ES-I3 (cell line): ENCODE results near the gene MMRN2.

Source experiments
- H3K36me3 ChIP-seq: 2 replicates; pipeline ENCODE4 v1.6.1; 2013; ENCODE audit warnings: mild to moderate bottlenecking, low read length, control low read depth, moderate library complexity; ENCODE audit not compliant: insufficient read depth
- H3K4me1 ChIP-seq: 2 replicates; pipeline ENCODE4 v1.6.1; 2013; ENCODE audit warnings: mild to moderate bottlenecking, control low read depth, low read length; ENCODE audit not compliant: insufficient read depth
- H3K9ac ChIP-seq: 2 replicates; pipeline ENCODE4 v1.6.1; 2013; ENCODE audit warnings: low read depth, mild to moderate bottlenecking, low read length, moderate library complexity
- H3K9me3 ChIP-seq: 2 replicates; pipeline ENCODE4 v1.6.1; 2013; ENCODE audit warnings: mild to moderate bottlenecking, low read length, moderate library complexity; ENCODE audit not compliant: control insufficient read depth, insufficient read depth

Gene MMRN2

DNA sequence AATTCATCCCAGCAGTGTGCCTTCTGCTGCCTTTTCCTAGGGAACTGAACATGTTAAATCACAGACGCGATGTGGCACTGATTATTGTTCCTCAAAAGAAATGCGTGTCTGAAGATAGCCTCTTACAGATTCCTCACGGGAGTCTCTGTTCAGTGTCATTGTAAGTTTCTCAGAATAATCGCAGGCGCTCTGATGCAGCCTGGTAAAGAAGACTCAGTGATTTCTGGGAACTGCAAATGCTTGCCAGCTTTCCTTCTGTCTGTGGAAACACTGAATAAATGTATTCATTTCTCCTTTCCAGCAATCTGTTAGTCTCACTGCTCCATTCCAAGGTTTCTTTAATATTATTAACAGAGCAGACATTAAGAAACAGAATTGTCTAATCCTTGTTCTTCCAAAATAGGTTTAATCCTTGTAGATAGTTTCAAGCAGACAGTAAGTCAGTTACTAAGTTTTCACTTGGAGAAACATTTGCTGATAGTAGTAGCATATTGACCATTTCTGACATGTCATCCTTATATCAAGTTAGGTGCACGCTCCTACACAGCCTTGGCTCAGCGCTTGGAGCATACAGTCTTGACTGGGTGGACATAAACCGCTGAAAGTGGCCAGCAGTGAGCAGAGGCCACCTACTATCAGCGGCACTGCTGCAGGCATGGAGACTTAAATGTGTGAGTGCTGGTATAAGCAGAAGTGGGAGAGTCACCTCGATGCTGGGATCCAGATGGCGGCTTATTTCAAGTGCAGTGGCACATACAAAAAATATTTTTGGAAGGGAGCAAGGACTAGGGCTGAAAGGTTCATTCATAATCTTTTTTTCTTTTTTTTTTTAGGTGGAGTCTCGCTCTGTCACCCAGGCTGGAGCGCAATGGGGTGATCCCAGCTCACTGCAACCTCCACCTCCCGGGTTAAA, 27.7 kb downstream of the MMRN2 start:
- Histone ChIP-seq H3K4me1 (no peaks in the 10 kb centered on the region; the same call in 1 of the 2 replicates), H3K36me3 (peaks cover 12% of the 10 kb centered on the region), H3K9ac (no peak overlapping the region), H3K9me3 (no peaks in the 10 kb centered on the region)

DNA sequence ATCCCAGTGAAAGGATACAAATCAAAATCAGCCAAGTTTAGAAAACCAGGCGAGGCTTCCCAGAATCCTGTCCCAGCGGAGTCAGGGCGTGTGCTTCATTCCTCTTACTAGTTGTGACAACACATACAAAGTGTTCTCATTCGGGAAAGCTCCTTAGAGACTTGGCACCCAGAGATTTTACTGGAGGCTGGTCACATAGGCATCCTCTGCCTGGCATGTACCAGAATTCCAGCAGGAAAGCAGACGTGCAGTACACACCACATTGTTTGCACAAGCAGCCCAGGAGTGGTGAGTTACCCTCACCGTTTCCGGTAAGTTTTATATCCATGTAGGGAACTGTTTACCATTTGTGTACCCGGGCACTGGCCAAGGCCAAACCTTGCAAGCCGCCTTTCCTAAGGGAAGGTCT, 34.9 kb downstream of the MMRN2 start:
- H3K4me1 ChIP-seq, result no peaks in the 10 kb centered on the region
- H3K9me3 ChIP-seq, result no peaks in the 10 kb centered on the region
- no peak overlapping the region for H3K9ac ChIP-seq
- H3K36me3 ChIP-seq, result peaks cover 31% of the 10 kb centered on the region

DNA sequence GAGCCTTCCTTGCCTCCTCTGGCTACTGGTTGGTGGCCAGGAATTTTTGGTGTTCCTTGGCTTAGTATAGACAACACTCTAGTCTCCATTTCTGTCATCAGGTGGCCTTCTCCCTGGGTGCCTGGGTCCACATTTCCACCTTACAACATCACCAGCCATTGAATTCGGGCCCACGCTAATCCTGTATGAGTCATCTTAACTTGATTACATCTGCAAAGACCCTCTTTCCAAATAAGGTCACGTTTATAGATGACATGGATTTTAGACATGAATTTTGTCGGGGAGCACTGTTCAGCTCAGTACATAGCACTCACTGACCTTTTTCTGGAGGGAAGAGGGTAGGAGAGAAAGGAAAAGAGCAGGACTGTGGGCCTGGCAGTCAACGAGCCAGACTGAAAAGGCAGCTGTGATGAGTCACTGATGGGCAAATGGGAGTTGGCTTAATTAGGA, 39.4 kb downstream of the MMRN2 start:
- Histone ChIP-seq H3K4me1 (no peaks in the 10 kb centered on the region), H3K36me3 (peaks cover 35% of the 10 kb centered on the region), H3K9me3 (no peaks in the 10 kb centered on the region), H3K9ac (no peak overlapping the region)

GRCh38 chr10:86914734-86915133, 42.7 kb downstream of the MMRN2 start:
- Histone ChIP-seq H3K36me3 (peaks cover 20% of the 10 kb centered on the region), H3K9me3 (no peaks in the 10 kb centered on the region), H3K4me1 (no peaks in the 10 kb centered on the region), H3K9ac (no peak overlapping the region)

DNA sequence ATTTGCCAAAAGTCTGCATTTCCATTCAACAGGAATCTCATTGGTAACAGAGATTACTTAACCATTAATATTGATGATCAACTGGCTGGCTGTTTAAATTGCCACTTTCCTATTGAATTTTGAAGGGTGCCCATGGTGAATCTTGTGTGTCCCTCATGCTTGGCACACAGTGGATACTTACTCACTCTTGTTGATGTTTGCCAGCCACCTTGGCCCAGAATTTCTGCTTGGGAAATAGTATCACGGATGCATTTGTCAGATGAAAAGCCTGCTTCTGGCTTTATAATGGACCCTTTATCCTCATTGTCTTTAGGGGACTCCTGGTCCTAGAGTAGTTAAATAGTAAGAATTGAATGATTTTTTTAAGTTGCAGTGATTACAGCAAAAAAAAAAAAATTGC, 52.0 kb downstream of the MMRN2 start:
- Histone ChIP-seq H3K4me1 (no peaks in the 10 kb centered on the region), H3K9me3 (peaks cover 2% of the 10 kb centered on the region; the same call in 1 of the 2 replicates), H3K9ac (no peak overlapping the region), H3K36me3 (peaks cover 46% of the 10 kb centered on the region)

DNA sequence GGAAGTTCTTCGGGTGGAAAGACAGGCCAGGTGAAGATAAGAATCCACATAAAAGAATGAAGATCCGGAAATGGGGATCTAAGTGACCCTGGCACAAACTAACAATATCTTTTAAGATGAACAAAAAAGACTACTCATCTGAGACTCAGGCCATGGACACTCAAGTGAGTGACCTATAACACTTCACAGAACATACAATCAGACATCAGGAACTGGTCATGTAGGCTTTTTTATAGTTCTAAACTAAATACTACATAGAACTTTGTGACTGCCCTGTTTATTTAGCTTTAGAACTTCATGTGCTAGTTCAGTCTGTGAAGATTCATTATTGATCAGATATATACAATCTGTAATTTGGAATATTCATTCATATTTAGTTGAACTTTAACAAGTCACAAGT, 52.8 kb downstream of the MMRN2 start:
- Histone ChIP-seq H3K36me3 (peaks cover 48% of the 10 kb centered on the region), H3K9ac (no peak overlapping the region), H3K4me1 (no peaks in the 10 kb centered on the region)

DNA sequence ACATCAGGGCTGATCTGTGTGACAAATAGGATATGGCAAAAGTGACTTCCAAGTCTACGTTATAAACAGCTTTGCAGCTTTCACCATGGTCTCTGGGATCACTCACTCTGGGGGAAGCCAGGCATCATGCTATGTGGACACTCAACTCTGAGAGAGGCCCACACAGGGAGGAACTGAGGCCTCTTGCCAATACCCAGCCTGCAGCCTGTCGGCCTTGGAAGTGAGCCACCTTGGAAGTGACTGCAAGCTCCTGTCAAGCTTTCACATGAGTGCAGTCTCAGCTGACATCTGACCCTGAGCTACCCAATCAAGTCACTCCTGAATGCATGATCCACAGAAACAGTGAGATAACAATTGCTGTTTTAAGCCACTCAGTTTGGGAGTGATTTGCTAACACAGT, 56.5 kb downstream of the MMRN2 start:
- peaks cover 2% of the 10 kb centered on the region; the same call in 1 of the 2 replicates for H3K9me3 ChIP-seq
- no peak overlapping the region for H3K9ac ChIP-seq
- H3K36me3 ChIP-seq, result peaks cover 35% of the 10 kb centered on the region
- peaks cover 10% of the 10 kb centered on the region for H3K4me1 ChIP-seq

More for the DNA sequence above, 52.8 kb downstream of the MMRN2 start:
- peaks cover 2% of the 10 kb centered on the region; the same call in 1 of the 2 replicates for H3K9me3 ChIP-seq

GRCh38 chr10:86899670-86900276, 57.6 kb downstream of the MMRN2 start:
- H3K9ac ChIP-seq, result no peak overlapping the region
- peaks cover 10% of the 10 kb centered on the region for H3K4me1 ChIP-seq
- peaks cover 27% of the 10 kb centered on the region for H3K36me3 ChIP-seq
- peaks cover 2% of the 10 kb centered on the region; the same call in 1 of the 2 replicates for H3K9me3 ChIP-seq

GRCh38 chr10:86899132-86899531, 58.3 kb downstream of the MMRN2 start:
- Histone ChIP-seq H3K9me3 (0 out of 2 replicates have a peak, but pooled peaks cover 2% of the 10 kb centered on the region), H3K4me1 (peaks cover 10% of the 10 kb centered on the region), H3K36me3 (peaks cover 22% of the 10 kb centered on the region), H3K9ac (no peak overlapping the region; the same call in 1 of the 2 replicates)

- 0 out of 2 replicates have a peak, but pooled peaks cover 2% of the 10 kb centered on the region for H3K9me3 ChIP-seq
- peaks cover 27% of the 10 kb centered on the region for H3K36me3 ChIP-seq
- H3K4me1 ChIP-seq, result peaks cover 10% of the 10 kb centered on the region
- H3K9ac ChIP-seq, result no peak overlapping the region
These were observed 58.9 kb downstream of the MMRN2 start for GRCh38 chr10:86898511-86898910.

DNA sequence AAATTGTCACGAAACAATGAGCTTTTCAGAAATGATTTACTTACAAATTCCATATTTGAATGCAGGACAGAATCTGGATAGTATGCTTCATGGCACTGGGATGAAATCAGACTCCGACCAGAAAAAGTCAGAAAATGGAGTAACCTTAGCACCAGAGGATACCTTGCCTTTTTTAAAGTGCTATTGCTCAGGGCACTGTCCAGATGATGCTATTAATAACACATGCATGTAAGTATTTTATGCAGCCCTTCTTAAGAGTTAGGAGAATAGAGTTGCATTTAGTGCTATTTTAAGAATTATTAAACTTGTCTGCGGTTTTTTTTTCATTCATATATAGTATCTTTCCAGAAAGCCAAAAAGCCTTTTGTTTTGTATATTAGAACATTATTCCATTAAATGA, 67.4 kb downstream of the MMRN2 start:
- Histone ChIP-seq H3K9ac (no peak overlapping the region), H3K36me3 (peaks cover 21% of the 10 kb centered on the region), H3K4me1 (no peaks in the 10 kb centered on the region), H3K9me3 (no peaks in the 10 kb centered on the region)

- H3K9ac ChIP-seq, result no peak overlapping the region
- H3K4me1 ChIP-seq, result no peaks in the 10 kb centered on the region
- no peaks in the 10 kb centered on the region for H3K9me3 ChIP-seq
- peaks cover 16% of the 10 kb centered on the region for H3K36me3 ChIP-seq
These were observed 68.6 kb downstream of the MMRN2 start for GRCh38 chr10:86888585-86889381.
